Glutamatergic neuron (in vitro differentiated cells): ENCODE results near the gene HOXA11. TPM values are rescaled to one million over a fixed set of nuclear protein-coding genes. Genes with fewer than 3 reads are reported as not detected.

ENCODE experiments used
- DNase-seq: peaks from one replicate; pipeline ENCODE4 v3.0.0; 2022
- H3K27ac Mint-ChIP-seq: one replicate; pipeline ENCODE4 v1.8.0; 2020; ENCODE audit warnings: mild to moderate bottlenecking, mixed read lengths, inconsistent platforms; ENCODE audit not compliant: unreplicated experiment
- H3K27me3 Mint-ChIP-seq: one replicate; pipeline ENCODE4 v1.8.0; 2020; ENCODE audit warnings: mild to moderate bottlenecking, moderate library complexity, mixed read lengths, inconsistent platforms; ENCODE audit not compliant: unreplicated experiment
- H3K36me3 Mint-ChIP-seq: one replicate; pipeline ENCODE4 v1.8.0; 2020; ENCODE audit warnings: mild to moderate bottlenecking, mixed read lengths, inconsistent platforms; ENCODE audit not compliant: unreplicated experiment
- H3K4me1 Mint-ChIP-seq: one replicate; pipeline ENCODE4 v1.8.0; 2020; ENCODE audit warnings: mild to moderate bottlenecking, low read depth, mixed read lengths, inconsistent platforms; ENCODE audit not compliant: unreplicated experiment
- H3K4me3 Mint-ChIP-seq: one replicate; pipeline ENCODE4 v1.8.0; 2020; ENCODE audit warnings: mild to moderate bottlenecking, mixed read lengths, inconsistent platforms; ENCODE audit not compliant: unreplicated experiment
- H3K9me3 Mint-ChIP-seq: one replicate; pipeline ENCODE4 v1.8.0; 2020; ENCODE audit warnings: mild to moderate bottlenecking, moderate library complexity, mixed read lengths, inconsistent platforms; ENCODE audit not compliant: unreplicated experiment
- CTCF ChIP-seq: fragments of 200-600 bp; sonication (generic); IDR thresholded peaks from one replicate; pipeline ENCODE4 v1.5.0; 2021; ENCODE audit not compliant: partially characterized antibody, unreplicated experiment
- total RNA-seq: library from RNA; stranded (reverse); fragmentation: NEBNext Ultra II Directional; extraction: Animal tissue kit (Norgen Biotek cat#: 25700); gene quantifications from one replicate; pipeline ENCODE4 v1.2.1, GENCODE V29; 2021; ENCODE audit not compliant: unreplicated experiment

HOXA11 gene
- total RNA-seq, 1 donor from 2014 or later, result not detected

DNA sequence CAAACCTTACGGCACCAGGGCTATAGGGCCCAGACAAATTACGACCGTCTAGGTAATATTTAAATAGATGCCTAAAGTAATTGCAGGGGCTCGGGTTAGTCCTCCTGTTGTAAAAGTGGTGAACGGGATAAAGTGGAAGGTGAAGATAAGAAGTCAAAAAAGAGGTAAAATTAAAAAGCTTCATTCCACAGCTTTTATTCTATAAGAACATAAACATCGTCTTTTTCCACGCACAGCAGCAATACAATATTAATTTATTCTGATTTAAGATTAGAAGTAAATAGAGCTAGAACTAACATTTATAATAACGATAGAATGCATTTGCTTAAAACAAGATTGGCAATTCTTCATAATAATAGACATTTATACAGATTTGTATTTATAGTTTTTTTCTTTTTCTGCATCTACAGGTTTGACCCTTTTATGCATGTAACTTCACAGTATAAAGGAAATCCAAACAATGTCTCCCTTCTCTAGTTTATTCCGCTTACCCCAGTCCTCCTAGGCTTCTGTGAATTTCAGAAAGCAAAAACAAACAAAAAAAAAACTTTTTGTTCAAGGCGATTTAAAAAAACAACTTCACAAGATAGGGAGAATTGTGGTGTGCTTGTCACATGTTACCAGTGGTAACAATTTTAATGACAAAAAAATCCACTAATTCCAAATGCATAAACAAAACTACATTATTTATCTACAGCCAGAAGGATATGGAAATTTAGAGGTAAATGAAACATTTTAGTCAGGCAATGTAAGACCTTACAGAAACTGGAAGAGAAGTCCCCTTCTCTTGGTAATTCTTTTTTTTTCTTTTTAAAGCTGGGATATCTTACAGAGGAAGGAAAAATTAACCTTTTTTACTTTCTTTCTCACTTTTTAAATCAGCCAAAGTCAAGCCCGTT is 14.4 kb downstream of the HOXA11 start:
- peaks cover 41% of the 10 kb centered on the region for H3K27me3 Mint-ChIP-seq
- no peak for DNase-seq
- H3K4me1 Mint-ChIP-seq, result peaks cover under 1% of the 10 kb centered on the region
- peaks cover 17% of the 10 kb centered on the region for H3K9me3 Mint-ChIP-seq
- H3K4me3 Mint-ChIP-seq, result no peak overlapping the region
- no peak overlapping the region for H3K27ac Mint-ChIP-seq
- no peak for TF ChIP-seq CTCF
- peaks cover 4% of the 10 kb centered on the region for H3K36me3 Mint-ChIP-seq

DNA sequence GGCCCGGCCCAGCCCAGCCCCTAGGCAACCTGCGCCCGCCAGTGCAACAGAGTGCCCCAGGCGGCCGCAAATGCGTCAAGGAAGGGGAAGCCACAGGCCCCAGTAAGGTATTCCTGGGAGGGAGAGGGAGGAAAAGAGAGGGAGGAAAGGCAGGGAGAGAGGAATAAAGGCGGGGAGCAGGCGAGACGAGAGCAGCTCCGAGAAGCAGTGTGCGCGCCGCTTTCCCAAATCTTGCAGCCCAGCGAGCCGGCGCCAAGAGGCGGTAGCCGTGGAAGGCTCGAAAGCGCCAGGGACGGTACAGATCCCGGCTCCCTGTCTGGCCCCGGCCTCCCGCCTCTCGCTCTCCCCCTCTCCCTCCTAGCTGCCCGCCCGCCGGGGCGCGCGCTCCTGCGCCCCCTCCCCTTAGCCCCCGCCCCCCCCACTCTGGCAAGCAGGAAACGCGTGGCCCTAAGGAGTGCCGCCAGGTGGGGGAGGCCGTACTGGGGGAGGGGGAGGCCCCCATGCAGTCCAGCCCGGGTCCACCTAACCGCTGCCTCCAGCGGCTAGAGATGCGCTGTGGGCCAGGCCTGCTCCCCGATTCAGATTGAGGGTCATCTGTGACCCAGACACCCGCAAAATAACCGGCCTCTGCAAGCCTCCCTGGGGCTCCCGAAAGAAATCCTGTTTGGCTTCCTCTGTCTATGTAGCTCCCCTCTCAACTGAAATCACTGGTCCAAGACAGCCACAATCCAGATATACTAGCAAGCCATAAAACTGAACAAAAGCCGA is 15.2 kb downstream of the HOXA11 start:
- Mint-ChIP-seq H3K27me3 (peaks cover 37% of the 10 kb centered on the region), H3K36me3 (peaks cover 4% of the 10 kb centered on the region), H3K27ac (no peak overlapping the region), H3K4me1 (peaks cover 2% of the 10 kb centered on the region), H3K4me3 (no peak overlapping the region), H3K9me3 (peaks cover 18% of the 10 kb centered on the region)
- no peak for TF ChIP-seq CTCF
- DNase-seq, result peak; percentile 46

GRCh38 chr7:27168265-27168947 is 16.6 kb downstream of the HOXA11 start:
- TF ChIP-seq CTCF, result no peak
- Mint-ChIP-seq H3K4me3 (peak overlapping the region; percentile 5), H3K36me3 (peaks cover 4% of the 10 kb centered on the region), H3K27ac (no peak overlapping the region), H3K9me3 (peaks cover 20% of the 10 kb centered on the region), H3K4me1 (peaks cover 2% of the 10 kb centered on the region), H3K27me3 (peaks cover 49% of the 10 kb centered on the region)
- DNase-seq, result peak; percentile 48

DNA sequence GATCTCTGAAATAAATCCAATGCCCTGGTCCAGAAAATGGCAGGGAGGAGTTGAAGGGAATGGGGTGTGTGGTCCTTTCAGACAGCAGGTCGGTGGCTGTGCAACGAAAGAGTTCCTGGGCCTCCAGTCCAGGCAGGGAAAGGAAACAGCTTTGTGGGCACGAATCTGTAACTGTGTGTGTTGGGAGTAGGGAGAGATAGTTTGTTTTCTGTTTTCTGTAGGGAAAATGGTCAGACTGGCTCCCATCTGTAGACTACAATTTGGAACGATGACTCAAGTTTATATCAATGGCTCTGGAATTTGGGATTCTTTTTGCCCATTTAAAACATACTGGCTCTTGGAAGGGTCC is 17.1 kb downstream of the HOXA11 start:
- no peak overlapping the region for H3K27ac Mint-ChIP-seq
- H3K36me3 Mint-ChIP-seq, result peaks cover 4% of the 10 kb centered on the region
- no peak for TF ChIP-seq CTCF
- H3K27me3 Mint-ChIP-seq, result peaks cover 51% of the 10 kb centered on the region
- peaks cover 2% of the 10 kb centered on the region for H3K4me1 Mint-ChIP-seq
- peaks cover 20% of the 10 kb centered on the region for H3K9me3 Mint-ChIP-seq
- DNase-seq, result peak; percentile 8
- no peak overlapping the region for H3K4me3 Mint-ChIP-seq
